Common myeloid progenitor, CD34-positive (primary cell): ENCODE data around the gene CRTC3. TPM values are rescaled to one million over a fixed set of nuclear protein-coding genes. Genes with fewer than 3 reads are reported as not detected.

Source experiments
- CTCF ChIA-PET: fragments of 350-600 bp; sonication (Branson Sonifier 250); formaldehyde crosslinking; loops from one replicate; lab custom pipeline; 2021; ENCODE audit warnings: antibody characterized with exemption; lab: Charles Lee
- POLR2A ChIA-PET: fragments of 350-600 bp; sonication (Branson Sonifier 250); formaldehyde crosslinking; loops from one replicate; lab custom pipeline; 2021; ENCODE audit warnings: antibody characterized with exemption; lab: Charles Lee
- DNase-seq, 3 donors: peaks; one replicate each; pipeline versions ENCODE4 v3.0.0 to v3.0.0-alpha.2; 2013
- H3K27ac ChIP-seq, 2 experiments: 1 replicate in 1 of 2; 2 replicates in 1 of 2; pipeline ENCODE4 v1.7.0; 2013; ENCODE audit warnings: inconsistent platforms in 2 of 2, low read length in 2 of 2, mild to moderate bottlenecking in 2 of 2, low read depth in 1 of 2, moderate library complexity in 1 of 2; ENCODE audit not compliant: severe bottlenecking in 2 of 2, insufficient read depth in 1 of 2, poor library complexity in 1 of 2
- H3K27me3 ChIP-seq, 5 experiments: replicated peaks in 2 of 5; 1 replicate in 3 of 5; 2 replicates in 2 of 5; pipeline versions ENCODE4 v1.6.1 to v1.7.0; 2013; ENCODE audit warnings: low read length in 4 of 5, mild to moderate bottlenecking in 2 of 5, moderate library complexity in 2 of 5, inconsistent platforms in 1 of 5; ENCODE audit not compliant: insufficient read depth in 5 of 5, control insufficient read depth in 4 of 5
- H3K36me3 ChIP-seq, 4 experiments: 1 replicate in 2 of 4; 2 replicates in 2 of 4; pipeline versions ENCODE4 v1.6.1 to v1.7.0; 2013; ENCODE audit warnings: low read length in 3 of 4, control low read depth in 1 of 4, mild to moderate bottlenecking in 1 of 4; ENCODE audit not compliant: control insufficient read depth in 4 of 4, insufficient read depth in 4 of 4
- H3K4me1 ChIP-seq, 4 experiments: 1 replicate in 3 of 4; 2 replicates in 1 of 4; pipeline versions ENCODE4 v1.6.1 to v1.7.1; 2013; ENCODE audit warnings: low read length in 3 of 4, mild to moderate bottlenecking in 3 of 4, control low read depth in 1 of 4, inconsistent platforms in 1 of 4, moderate library complexity in 1 of 4; ENCODE audit not compliant: control insufficient read depth in 4 of 4, insufficient read depth in 4 of 4; ENCODE audit errors: control extremely low read depth in 1 of 4
- H3K4me3 ChIP-seq, 7 experiments: 1 replicate in 4 of 7; 2 replicates in 3 of 7; pipeline versions ENCODE4 v1.5.1 to v1.7.0; 2013; ENCODE audit warnings: mild to moderate bottlenecking in 7 of 7, low read length in 6 of 7, moderate library complexity in 6 of 7, inconsistent platforms in 2 of 7, low read depth in 2 of 7, control low read depth in 1 of 7; ENCODE audit not compliant: insufficient read depth in 4 of 7, control insufficient read depth in 1 of 7; ENCODE audit errors: extremely low read depth in 1 of 7
- H3K9me3 ChIP-seq, 5 experiments: 1 replicate in 4 of 5; 2 replicates in 1 of 5; pipeline versions ENCODE4 v1.6.1 to v1.7.1; 2013; ENCODE audit warnings: low read length in 4 of 5, mild to moderate bottlenecking in 2 of 5, inconsistent platforms in 1 of 5, low read depth in 1 of 5, moderate library complexity in 1 of 5; ENCODE audit not compliant: control insufficient read depth in 4 of 5, insufficient read depth in 2 of 5; ENCODE audit errors: control extremely low read depth in 1 of 5
- WGBS: methylation state at CpG from one replicate; pipeline ENCODE4 v1.1.5; 2013; ENCODE audit not compliant: insufficient coverage; 5-methylcytosine and 5-hydroxymethylcytosine counted together
- polyA plus RNA-seq: library from polyadenylated mRNA; unstranded; fragments of 120-200 nt; gene quantifications from one replicate; pipeline ENCODE4 v1.2.1, GENCODE V29; 2013

The CRTC3 gene
- polyA plus RNA-seq = 27.5 TPM

- peak within 1 kb of the TSS in 1 of 2 experiments; percentile 68 for H3K27ac ChIP-seq
- peaks cover 0 to 17% (median 12%) of the 10 kb centered on the region in 4 experiments for H3K4me1 ChIP-seq
- peaks cover 0 to 2% (median 0%) of the 10 kb centered on the region in 4 experiments for H3K36me3 ChIP-seq
- H3K27me3 ChIP-seq = no peaks in the 10 kb centered on the region
- no peaks in the 10 kb centered on the region for H3K9me3 ChIP-seq
- POLR2A ChIA-PET = no interaction called here
- CTCF ChIA-PET = interaction anchor here (0.6 to 2.1 kb wide), 5 partner anchors 7 to 56 kb away, joined by 3 to 4 read pairs (median 3); no protein-coding TSS in a partner anchor
- DNase-seq = peak; percentile 52 to 79 (median 67)
- H3K4me3 ChIP-seq = peak within 1 kb of the TSS; percentile 65 to 86 (median 81)
- 0% methylated on average over 63 of the region's 104 CpGs for WGBS
Measured at GRCh38 chr15:90529371-90530249, at the start of gene CRTC3. CRTC3 (plus strand) TSS chr15:90529923; CDS start chr15:90530072, 149 bp downstream.

GRCh38 chr15:90481023-90481422, 48.7 kb upstream of the CRTC3 start:
- ChIA-PET POLR2A (interaction anchor here (0.6 to 1.1 kb wide), 2 partner anchors 161 to 227 kb away, joined by 3 to 6 read pairs; no protein-coding TSS in a partner anchor), CTCF (interaction anchor here (0.7 to 6.0 kb wide), 25 partner anchors 9 to 217 kb away, joined by 3 to 134 read pairs (median 6); partner anchors contain the start of gene IQGAP1)
- DNase-seq = peak; percentile 66 to 93 (median 93)
- Histone ChIP-seq H3K36me3 (peaks cover 15 to 76% (median 46%) of the 10 kb centered on the region in 4 experiments), H3K27ac (no peak overlapping the region), H3K27me3 (no peaks in the 10 kb centered on the region), H3K9me3 (no peaks in the 10 kb centered on the region), H3K4me3 (no peak overlapping the region), H3K4me1 (peaks cover 5 to 18% (median 10%) of the 10 kb centered on the region in 4 experiments)
- WGBS = 23% methylated on average over 3 of the region's 3 CpGs

- ChIA-PET CTCF (interaction anchor here (0.7 to 6.0 kb wide), 47 partner anchors 8 to 767 kb away, joined by 3 to 134 read pairs (median 4); partner anchors contain the start of genes IQGAP1 and ZNF774), POLR2A (interaction anchor here (1.0 kb wide), 1 partner anchor 120 kb away, joined by 3 read pairs; no protein-coding TSS in a partner anchor)
- Histone ChIP-seq H3K4me3 (no peak overlapping the region), H3K27ac (no peak overlapping the region), H3K36me3 (peaks cover 18 to 75% (median 48%) of the 10 kb centered on the region in 4 experiments), H3K27me3 (no peaks in the 10 kb centered on the region), H3K4me1 (peaks cover 5 to 18% (median 10%) of the 10 kb centered on the region in 4 experiments), H3K9me3 (no peaks in the 10 kb centered on the region)
- peak; percentile 65 to 74 (median 65) for DNase-seq
- WGBS = 56% methylated on average over 4 of the region's 7 CpGs
Measured at GRCh38 chr15:90482124-90483011, 47.4 kb upstream of the CRTC3 start.

- Histone ChIP-seq H3K4me3 (no peak overlapping the region), H3K27me3 (no peaks in the 10 kb centered on the region), H3K36me3 (peaks cover 20 to 76% (median 47%) of the 10 kb centered on the region in 4 experiments), H3K9me3 (no peaks in the 10 kb centered on the region), H3K27ac (no peak overlapping the region), H3K4me1 (peaks cover 5 to 18% (median 10%) of the 10 kb centered on the region in 4 experiments)
- CTCF ChIA-PET = interaction anchor here (0.9 to 6.0 kb wide), 21 partner anchors 8 to 402 kb away, joined by 3 to 134 read pairs (median 4); partner anchors contain the start of gene ZNF774
- WGBS = no CpG with 5 or more reads among the region's 1 CpG
- POLR2A ChIA-PET = no interaction called here
- no peak for DNase-seq
Measured at GRCh38 chr15:90483012-90483307, 46.8 kb upstream of the CRTC3 start.

- Histone ChIP-seq H3K9me3 (no peaks in the 10 kb centered on the region), H3K27ac (no peak overlapping the region), H3K36me3 (peaks cover 20 to 73% (median 43%) of the 10 kb centered on the region in 4 experiments), H3K4me3 (no peak overlapping the region), H3K4me1 (peaks cover 5 to 18% (median 10%) of the 10 kb centered on the region in 4 experiments), H3K27me3 (no peaks in the 10 kb centered on the region)
- ChIA-PET POLR2A (no interaction called here), CTCF (interaction anchor here (1.3 to 6.0 kb wide), 4 partner anchors 117 to 163 kb away, joined by 3 to 134 read pairs (median 52); no protein-coding TSS in a partner anchor)
- no CpG with 5 or more reads among the region's 2 CpGs for WGBS
- no peak for DNase-seq
Measured at GRCh38 chr15:90483637-90484036, 46.1 kb upstream of the CRTC3 start.

GRCh38 chr15:90487186-90487585, 42.5 kb upstream of the CRTC3 start:
- WGBS = 98% methylated on average over 5 of the region's 8 CpGs
- no peak for DNase-seq
- Histone ChIP-seq H3K27me3 (no peaks in the 10 kb centered on the region), H3K27ac (no peak overlapping the region), H3K4me3 (no peak overlapping the region), H3K4me1 (no peaks in the 10 kb centered on the region), H3K36me3 (peaks cover 14 to 84% (median 47%) of the 10 kb centered on the region in 4 experiments), H3K9me3 (no peaks in the 10 kb centered on the region)
- CTCF ChIA-PET = no interaction called here
- POLR2A ChIA-PET = interaction anchor here (0.5 kb wide), 1 partner anchor 61 kb away, joined by 11 read pairs; no protein-coding TSS in a partner anchor
